ENCODE measurements around the gene PRRT1B.

The PRRT1B gene

GRCh38 chr9:131516100-131516499, 29.2 kb upstream of the PRRT1B start:
- no peak for DNase-seq (ENCODE audit: low spot score)
- in situ Hi-C loops (cut with MboI; ENCODE audit: low pct_unique_long_range_greater_than_20kb, low sequenced_read_pairs, unreplicated experiment): no loop called here
- TF ChIP-seq CTCF (IDR thresholded peaks at IDR 0.05; ENCODE audit: extremely low read depth, insufficient read depth, missing control alignments): no peak

GRCh38 chr9:131516930-131517329, 28.4 kb upstream of the PRRT1B start:
- no peak for TF ChIP-seq CTCF (IDR thresholded peaks at IDR 0.05; ENCODE audit: extremely low read depth, insufficient read depth, missing control alignments)
- in situ Hi-C loops (cut with MboI; ENCODE audit: low pct_unique_long_range_greater_than_20kb, low sequenced_read_pairs, unreplicated experiment): no loop called here
- no peak for DNase-seq (ENCODE audit: low spot score)

- DNase-seq (ENCODE audit: low spot score): no peak
- in situ Hi-C loops (cut with MboI; ENCODE audit: low pct_unique_long_range_greater_than_20kb, low sequenced_read_pairs, unreplicated experiment): no loop called here
- no peak for TF ChIP-seq CTCF (IDR thresholded peaks at IDR 0.05; ENCODE audit: extremely low read depth, insufficient read depth, missing control alignments)
These were observed 27.5 kb upstream of the PRRT1B start for GRCh38 chr9:131517761-131518190.

- DNase-seq (ENCODE audit: low spot score): no peak
- in situ Hi-C loops (cut with MboI; ENCODE audit: low pct_unique_long_range_greater_than_20kb, low sequenced_read_pairs, unreplicated experiment): no loop called here
- no peak for TF ChIP-seq CTCF (IDR thresholded peaks at IDR 0.05; ENCODE audit: extremely low read depth, insufficient read depth, missing control alignments)
These were observed 26.8 kb upstream of the PRRT1B start for GRCh38 chr9:131518553-131518952.

GRCh38 chr9:131520503-131520902, 24.8 kb upstream of the PRRT1B start:
- DNase-seq (ENCODE audit: low spot score): no peak
- in situ Hi-C loops (cut with MboI; ENCODE audit: low pct_unique_long_range_greater_than_20kb, low sequenced_read_pairs, unreplicated experiment): no loop called here
- no peak for TF ChIP-seq CTCF (IDR thresholded peaks at IDR 0.05; ENCODE audit: extremely low read depth, insufficient read depth, missing control alignments)

GRCh38 chr9:131521203-131521602, 24.1 kb upstream of the PRRT1B start:
- in situ Hi-C loops (cut with MboI; ENCODE audit: low pct_unique_long_range_greater_than_20kb, low sequenced_read_pairs, unreplicated experiment): no loop called here
- no peak for TF ChIP-seq CTCF (IDR thresholded peaks at IDR 0.05; ENCODE audit: extremely low read depth, insufficient read depth, missing control alignments)
- no peak for DNase-seq (ENCODE audit: low spot score)

- in situ Hi-C loops (cut with MboI; ENCODE audit: low pct_unique_long_range_greater_than_20kb, low sequenced_read_pairs, unreplicated experiment): no loop called here
These were observed 23.5 kb upstream of the PRRT1B start for GRCh38 chr9:131521822-131522221.

More at GRCh38 chr9:131521822-131522221, 23.5 kb upstream of the PRRT1B start:
- TF ChIP-seq CTCF (IDR thresholded peaks at IDR 0.05; ENCODE audit: extremely low read depth, insufficient read depth, missing control alignments): no peak
- no peak for DNase-seq (ENCODE audit: low spot score)
